Skeletal muscle cell (primary cell): Measurements from ENCODE around the gene FAM47E.
"Not testable (repeated sequence)": the region's sequence is repeated elsewhere in the genome, so short reads cannot be mapped to it uniquely, and the experiment has no call there.

Source experiments
- DNase-seq: peaks from one replicate; pipeline ENCODE4 v3.0.0-alpha.2; 2010; ENCODE audit warnings: low read depth
- H3K4me3 ChIP-seq: 2 replicates; pipeline ENCODE4 v1.5.1; 2011; ENCODE audit warnings: low read depth, mild to moderate bottlenecking, control low read depth, low read length, moderate library complexity

FAM47E gene

GRCh38 chr4:76287811-76288210 is 36.3 kb downstream of the FAM47E start:
- DNase-seq, H3K4me3 ChIP-seq: not testable (repeated sequence)

- no peak for DNase-seq
- H3K4me3 ChIP-seq: no peak overlapping the region
Observed at GRCh38 chr4:76292730-76293129, 41.2 kb downstream of the FAM47E start.

- H3K4me3 ChIP-seq: no peak overlapping the region
- no peak for DNase-seq
Observed at GRCh38 chr4:76293772-76294171, 42.3 kb downstream of the FAM47E start.

- no peak overlapping the region for H3K4me3 ChIP-seq
Observed at GRCh38 chr4:76296286-76296820, 44.8 kb downstream of the FAM47E start.

GRCh38 chr4:76298227-76298626 is 46.7 kb downstream of the FAM47E start:
- no peak for DNase-seq
- H3K4me3 ChIP-seq: no peak overlapping the region

More at GRCh38 chr4:76296286-76296820, 44.8 kb downstream of the FAM47E start:
- DNase-seq: no peak

GRCh38 chr4:76300012-76300411 is 48.5 kb downstream of the FAM47E start:
- DNase-seq: no peak
- no peak overlapping the region for H3K4me3 ChIP-seq

- peak; percentile 77 for DNase-seq
- no peak overlapping the region for H3K4me3 ChIP-seq
Observed at GRCh38 chr4:76301068-76301774, 49.7 kb downstream of the FAM47E start.

GRCh38 chr4:76301775-76302162 is 50.2 kb downstream of the FAM47E start:
- no peak overlapping the region for H3K4me3 ChIP-seq
- no peak for DNase-seq

- no peak for DNase-seq
- no peak overlapping the region for H3K4me3 ChIP-seq
Observed at GRCh38 chr4:76302826-76303438, 51.4 kb downstream of the FAM47E start.

GRCh38 chr4:76305033-76305687 is 53.6 kb downstream of the FAM47E start:
- no peak for DNase-seq
- peak overlapping the region; percentile 74 for H3K4me3 ChIP-seq

- no peak for DNase-seq
Observed at GRCh38 chr4:76305971-76306881, 54.7 kb downstream of the FAM47E start, which contains the start of gene STBD1. Gene STBD1, plus strand, starts transcription at chr4:76306733. Its CDS starts 37 bp downstream, at chr4:76306770.

GRCh38 chr4:76306882-76307659 is 55.5 kb downstream of the FAM47E start:
- DNase-seq: no peak

More at GRCh38 chr4:76305971-76306881, 54.7 kb downstream of the FAM47E start, which contains the start of gene STBD1:
- peak within 1 kb of the TSS; percentile 74 for H3K4me3 ChIP-seq

GRCh38 chr4:76307660-76308014 is 56.1 kb downstream of the FAM47E start:
- peak overlapping the region; percentile 74 for H3K4me3 ChIP-seq
- no peak for DNase-seq

More at GRCh38 chr4:76306882-76307659, 55.5 kb downstream of the FAM47E start:
- peak overlapping the region; percentile 74 for H3K4me3 ChIP-seq

- H3K4me3 ChIP-seq: no peak overlapping the region
Observed at GRCh38 chr4:76308548-76308947, 57.0 kb downstream of the FAM47E start.

GRCh38 chr4:76309939-76310550 is 58.5 kb downstream of the FAM47E start:
- DNase-seq: no peak

More at GRCh38 chr4:76308548-76308947, 57.0 kb downstream of the FAM47E start:
- no peak for DNase-seq

GRCh38 chr4:76310683-76311082 is 59.2 kb downstream of the FAM47E start:
- DNase-seq: no peak
- no peak overlapping the region for H3K4me3 ChIP-seq

More at GRCh38 chr4:76309939-76310550, 58.5 kb downstream of the FAM47E start:
- H3K4me3 ChIP-seq: no peak overlapping the region

- no peak for DNase-seq
- H3K4me3 ChIP-seq: no peak overlapping the region
Observed at GRCh38 chr4:76311896-76312331, 60.4 kb downstream of the FAM47E start.

GRCh38 chr4:76312457-76312856 is 60.9 kb downstream of the FAM47E start:
- no peak for DNase-seq
- H3K4me3 ChIP-seq: no peak overlapping the region
